ENCODE measurements around the gene EEF1AKMT3. TPM values are rescaled to one million over a fixed set of nuclear protein-coding genes. Genes with fewer than 3 reads are reported as not detected.

Gene EEF1AKMT3
- total and polyA plus RNA-seq, 2 experiments from 2014 or later = 1.3 to 5.3 TPM

DNA sequence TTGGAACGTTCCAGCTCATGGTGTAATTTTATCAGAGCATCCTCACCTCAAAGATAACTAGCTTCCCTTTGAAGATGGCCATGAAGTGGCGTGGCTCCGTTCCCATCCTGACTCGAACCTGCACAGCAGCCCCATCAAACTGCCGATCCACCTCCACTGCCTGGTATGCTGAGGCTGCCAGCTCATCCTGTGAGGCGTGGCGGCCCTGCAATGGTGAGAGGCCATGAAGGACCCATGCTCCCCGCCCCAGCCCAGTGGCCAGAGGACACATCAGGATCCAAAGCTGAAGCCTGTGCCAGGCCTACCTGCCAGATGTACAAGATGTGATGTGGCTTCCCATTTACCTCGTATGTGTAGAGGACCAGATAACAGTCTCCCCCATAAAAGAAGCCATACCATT lies 34.9 kb downstream of the EEF1AKMT3 start:
- peaks cover 4% of the 10 kb centered on the region for H3K36me3 Mint-ChIP-seq (ENCODE audit: low read depth)
- H3K9me2 ChIP-seq (ENCODE audit: insufficient read depth) = no peaks in the 10 kb centered on the region

More for the DNA sequence above, 34.9 kb downstream of the EEF1AKMT3 start:
- no peak overlapping the region for H2AFZ ChIP-seq
- no peaks in the 10 kb centered on the region for H3K9me3 Mint-ChIP-seq
- no peaks in the 10 kb centered on the region for H3K36me3 ChIP-seq (ENCODE audit: insufficient read depth)
- no peaks in the 10 kb centered on the region for H3K79me2 ChIP-seq (replicated peaks; ENCODE audit: insufficient read depth)
- H3K27me3 Mint-ChIP-seq (ENCODE audit: insufficient read depth, low read depth, poor library complexity) = peaks cover 4% of the 10 kb centered on the region
- no peaks in the 10 kb centered on the region for H3F3A ChIP-seq (replicated peaks; ENCODE audit: low read depth)
- TF ChIP-seq ZNF331 (CRISPR knock-in tag; IDR thresholded peaks at IDR 0.05; ENCODE audit: low read depth) (no peak), EZH2phosphoT487 (IDR thresholded peaks at IDR 0.05; ENCODE audit: unreplicated experiment) (no peak), EZH2 (IDR thresholded peaks at IDR 0.05; ENCODE audit: low read depth, unreplicated experiment) (no peak), ZNF114 (CRISPR knock-in tag; IDR thresholded peaks at IDR 0.05) (no peak), NANOG (IDR thresholded peaks at IDR 0.05; ENCODE audit: borderline replicate concordance) (no peak), STAT1 (IDR thresholded peaks at IDR 0.05; ENCODE audit: unreplicated experiment) (no peak), POLR2AphosphoS5 (IDR thresholded peaks at IDR 0.05; ENCODE audit: low read depth) (no peak)
- TF ChIP-seq, protein P1, sequence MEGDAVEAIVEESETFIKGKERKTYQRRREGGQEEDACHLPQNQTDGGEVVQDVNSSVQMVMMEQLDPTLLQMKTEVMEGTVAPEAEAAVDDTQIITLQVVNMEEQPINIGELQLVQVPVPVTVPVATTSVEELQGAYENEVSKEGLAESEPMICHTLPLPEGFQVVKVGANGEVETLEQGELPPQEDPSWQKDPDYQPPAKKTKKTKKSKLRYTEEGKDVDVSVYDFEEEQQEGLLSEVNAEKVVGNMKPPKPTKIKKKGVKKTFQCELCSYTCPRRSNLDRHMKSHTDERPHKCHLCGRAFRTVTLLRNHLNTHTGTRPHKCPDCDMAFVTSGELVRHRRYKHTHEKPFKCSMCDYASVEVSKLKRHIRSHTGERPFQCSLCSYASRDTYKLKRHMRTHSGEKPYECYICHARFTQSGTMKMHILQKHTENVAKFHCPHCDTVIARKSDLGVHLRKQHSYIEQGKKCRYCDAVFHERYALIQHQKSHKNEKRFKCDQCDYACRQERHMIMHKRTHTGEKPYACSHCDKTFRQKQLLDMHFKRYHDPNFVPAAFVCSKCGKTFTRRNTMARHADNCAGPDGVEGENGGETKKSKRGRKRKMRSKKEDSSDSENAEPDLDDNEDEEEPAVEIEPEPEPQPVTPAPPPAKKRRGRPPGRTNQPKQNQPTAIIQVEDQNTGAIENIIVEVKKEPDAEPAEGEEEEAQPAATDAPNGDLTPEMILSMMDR (conservative IDR thresholded peaks at IDR 0.05; ENCODE audit: low read depth in 2 of 2) = no peak
- TF ChIP-seq, protein P2, sequence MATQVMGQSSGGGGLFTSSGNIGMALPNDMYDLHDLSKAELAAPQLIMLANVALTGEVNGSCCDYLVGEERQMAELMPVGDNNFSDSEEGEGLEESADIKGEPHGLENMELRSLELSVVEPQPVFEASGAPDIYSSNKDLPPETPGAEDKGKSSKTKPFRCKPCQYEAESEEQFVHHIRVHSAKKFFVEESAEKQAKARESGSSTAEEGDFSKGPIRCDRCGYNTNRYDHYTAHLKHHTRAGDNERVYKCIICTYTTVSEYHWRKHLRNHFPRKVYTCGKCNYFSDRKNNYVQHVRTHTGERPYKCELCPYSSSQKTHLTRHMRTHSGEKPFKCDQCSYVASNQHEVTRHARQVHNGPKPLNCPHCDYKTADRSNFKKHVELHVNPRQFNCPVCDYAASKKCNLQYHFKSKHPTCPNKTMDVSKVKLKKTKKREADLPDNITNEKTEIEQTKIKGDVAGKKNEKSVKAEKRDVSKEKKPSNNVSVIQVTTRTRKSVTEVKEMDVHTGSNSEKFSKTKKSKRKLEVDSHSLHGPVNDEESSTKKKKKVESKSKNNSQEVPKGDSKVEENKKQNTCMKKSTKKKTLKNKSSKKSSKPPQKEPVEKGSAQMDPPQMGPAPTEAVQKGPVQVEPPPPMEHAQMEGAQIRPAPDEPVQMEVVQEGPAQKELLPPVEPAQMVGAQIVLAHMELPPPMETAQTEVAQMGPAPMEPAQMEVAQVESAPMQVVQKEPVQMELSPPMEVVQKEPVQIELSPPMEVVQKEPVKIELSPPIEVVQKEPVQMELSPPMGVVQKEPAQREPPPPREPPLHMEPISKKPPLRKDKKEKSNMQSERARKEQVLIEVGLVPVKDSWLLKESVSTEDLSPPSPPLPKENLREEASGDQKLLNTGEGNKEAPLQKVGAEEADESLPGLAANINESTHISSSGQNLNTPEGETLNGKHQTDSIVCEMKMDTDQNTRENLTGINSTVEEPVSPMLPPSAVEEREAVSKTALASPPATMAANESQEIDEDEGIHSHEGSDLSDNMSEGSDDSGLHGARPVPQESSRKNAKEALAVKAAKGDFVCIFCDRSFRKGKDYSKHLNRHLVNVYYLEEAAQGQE (IDR thresholded peaks at IDR 0.05; ENCODE audit: unreplicated experiment) = no peak
- TF ChIP-seq, protein P3, sequence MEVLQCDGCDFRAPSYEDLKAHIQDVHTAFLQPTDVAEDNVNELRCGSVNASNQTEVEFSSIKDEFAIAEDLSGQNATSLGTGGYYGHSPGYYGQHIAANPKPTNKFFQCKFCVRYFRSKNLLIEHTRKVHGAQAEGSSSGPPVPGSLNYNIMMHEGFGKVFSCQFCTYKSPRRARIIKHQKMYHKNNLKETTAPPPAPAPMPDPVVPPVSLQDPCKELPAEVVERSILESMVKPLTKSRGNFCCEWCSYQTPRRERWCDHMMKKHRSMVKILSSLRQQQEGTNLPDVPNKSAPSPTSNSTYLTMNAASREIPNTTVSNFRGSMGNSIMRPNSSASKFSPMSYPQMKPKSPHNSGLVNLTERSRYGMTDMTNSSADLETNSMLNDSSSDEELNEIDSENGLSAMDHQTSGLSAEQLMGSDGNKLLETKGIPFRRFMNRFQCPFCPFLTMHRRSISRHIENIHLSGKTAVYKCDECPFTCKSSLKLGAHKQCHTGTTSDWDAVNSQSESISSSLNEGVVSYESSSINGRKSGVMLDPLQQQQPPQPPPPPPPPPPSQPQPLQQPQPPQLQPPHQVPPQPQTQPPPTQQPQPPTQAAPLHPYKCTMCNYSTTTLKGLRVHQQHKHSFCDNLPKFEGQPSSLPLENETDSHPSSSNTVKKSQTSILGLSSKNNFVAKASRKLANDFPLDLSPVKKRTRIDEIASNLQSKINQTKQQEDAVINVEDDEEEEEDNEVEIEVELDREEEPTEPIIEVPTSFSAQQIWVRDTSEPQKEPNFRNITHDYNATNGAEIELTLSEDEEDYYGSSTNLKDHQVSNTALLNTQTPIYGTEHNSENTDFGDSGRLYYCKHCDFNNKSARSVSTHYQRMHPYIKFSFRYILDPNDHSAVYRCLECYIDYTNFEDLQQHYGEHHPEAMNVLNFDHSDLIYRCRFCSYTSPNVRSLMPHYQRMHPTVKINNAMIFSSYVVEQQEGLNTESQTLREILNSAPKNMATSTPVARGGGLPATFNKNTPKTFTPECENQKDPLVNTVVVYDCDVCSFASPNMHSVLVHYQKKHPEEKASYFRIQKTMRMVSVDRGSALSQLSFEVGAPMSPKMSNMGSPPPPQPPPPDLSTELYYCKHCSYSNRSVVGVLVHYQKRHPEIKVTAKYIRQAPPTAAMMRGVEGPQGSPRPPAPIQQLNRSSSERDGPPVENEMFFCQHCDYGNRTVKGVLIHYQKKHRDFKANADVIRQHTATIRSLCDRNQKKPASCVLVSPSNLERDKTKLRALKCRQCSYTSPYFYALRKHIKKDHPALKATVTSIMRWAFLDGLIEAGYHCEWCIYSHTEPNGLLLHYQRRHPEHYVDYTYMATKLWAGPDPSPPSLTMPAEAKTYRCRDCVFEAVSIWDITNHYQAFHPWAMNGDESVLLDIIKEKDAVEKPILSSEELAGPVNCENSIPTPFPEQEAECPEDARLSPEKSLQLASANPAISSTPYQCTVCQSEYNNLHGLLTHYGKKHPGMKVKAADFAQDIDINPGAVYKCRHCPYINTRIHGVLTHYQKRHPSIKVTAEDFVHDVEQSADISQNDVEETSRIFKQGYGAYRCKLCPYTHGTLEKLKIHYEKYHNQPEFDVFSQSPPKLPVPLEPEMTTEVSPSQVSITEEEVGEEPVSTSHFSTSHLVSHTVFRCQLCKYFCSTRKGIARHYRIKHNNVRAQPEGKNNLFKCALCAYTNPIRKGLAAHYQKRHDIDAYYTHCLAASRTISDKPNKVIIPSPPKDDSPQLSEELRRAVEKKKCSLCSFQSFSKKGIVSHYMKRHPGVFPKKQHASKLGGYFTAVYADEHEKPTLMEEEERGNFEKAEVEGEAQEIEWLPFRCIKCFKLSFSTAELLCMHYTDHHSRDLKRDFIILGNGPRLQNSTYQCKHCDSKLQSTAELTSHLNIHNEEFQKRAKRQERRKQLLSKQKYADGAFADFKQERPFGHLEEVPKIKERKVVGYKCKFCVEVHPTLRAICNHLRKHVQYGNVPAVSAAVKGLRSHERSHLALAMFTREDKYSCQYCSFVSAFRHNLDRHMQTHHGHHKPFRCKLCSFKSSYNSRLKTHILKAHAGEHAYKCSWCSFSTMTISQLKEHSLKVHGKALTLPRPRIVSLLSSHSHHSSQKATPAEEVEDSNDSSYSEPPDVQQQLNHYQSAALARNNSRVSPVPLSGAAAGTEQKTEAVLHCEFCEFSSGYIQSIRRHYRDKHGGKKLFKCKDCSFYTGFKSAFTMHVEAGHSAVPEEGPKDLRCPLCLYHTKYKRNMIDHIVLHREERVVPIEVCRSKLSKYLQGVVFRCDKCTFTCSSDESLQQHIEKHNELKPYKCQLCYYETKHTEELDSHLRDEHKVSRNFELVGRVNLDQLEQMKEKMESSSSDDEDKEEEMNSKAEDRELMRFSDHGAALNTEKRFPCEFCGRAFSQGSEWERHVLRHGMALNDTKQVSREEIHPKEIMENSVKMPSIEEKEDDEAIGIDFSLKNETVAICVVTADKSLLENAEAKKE (CRISPR knock-in tag; IDR thresholded peaks at IDR 0.05) = no peak
- no peak overlapping the region for H3K4me3 Mint-ChIP-seq
- no peaks in the 10 kb centered on the region for H4K20me1 ChIP-seq (replicated peaks; ENCODE audit: insufficient read depth)
- no peaks in the 10 kb centered on the region for H3K4me1 Mint-ChIP-seq
- H3K4me2 ChIP-seq = no peak overlapping the region
- DNase-seq (ENCODE audit: low spot score) = no peak
- no peaks in the 10 kb centered on the region for H3K27me3 ChIP-seq (ENCODE audit: insufficient read depth)
- H3K27ac Mint-ChIP-seq = no peak overlapping the region
- no peak overlapping the region for H3K4me3 ChIP-seq
- H3K4me1 ChIP-seq (ENCODE audit: insufficient read depth) = peaks cover 2% of the 10 kb centered on the region; the same call in 1 of the 2 replicates
- H3K27ac ChIP-seq (ENCODE audit: low read depth) = no peak overlapping the region
- ATAC-seq = no peak
